Omental fat pad (tissue), 4 donors: ENCODE measurements around the gene GPR63. TPM values are rescaled to one million over a fixed set of nuclear protein-coding genes. Genes with fewer than 3 reads are reported as not detected.

Experiments used
- ATAC-seq: fragments of 150-250 bp; one replicate; pipeline ENCODE4 v1.9.1; 2016; ENCODE audit warnings: mild to moderate bottlenecking, moderate library complexity; ENCODE audit not compliant: low FRiP score
- DNase-seq: peaks from one replicate; pipeline ENCODE4 v3.0.0-alpha.2; 2019; ENCODE audit warnings: low spot score
- CTCF ChIP-seq, 3 donors: fragments of 450-650 bp; IDR thresholded peaks; one replicate each; pipeline ENCODE4 v1.5.1; 2016 to 2017; ENCODE audit warnings: antibody characterized with exemption in 3 of 3, mild to moderate bottlenecking in 3 of 3, moderate library complexity in 2 of 3
- total RNA-seq, 4 donors: library from RNA; depleted of rRNA; stranded (reverse); fragments of >200 nt; gene quantifications; one replicate each; pipeline ENCODE4 v1.1.0, GENCODE V29; 2016

Gene GPR63
- total RNA-seq, 4 donors from 2014 or later = 0.47 to 1.7 (median 0.49) TPM

- ATAC-seq (no peak), DNase-seq (no peak)
- TF ChIP-seq CTCF (IDR thresholded peaks at IDR 0.05) = no peak
Observed at GRCh38 chr6:96823743-96824142, 13.5 kb downstream of the GPR63 start.

GRCh38 chr6:96821034-96821433, 16.2 kb downstream of the GPR63 start:
- no peak for TF ChIP-seq CTCF (IDR thresholded peaks at IDR 0.05)
- ATAC-seq (no peak), DNase-seq (no peak)

- TF ChIP-seq CTCF (IDR thresholded peaks at IDR 0.05) = no peak
- DNase-seq = no peak
- no peak for ATAC-seq
Observed at GRCh38 chr6:96816301-96816817, 20.9 kb downstream of the GPR63 start.

- TF ChIP-seq CTCF (IDR thresholded peaks at IDR 0.05) = no peak
- no peak for ATAC-seq
- no peak for DNase-seq
Observed at GRCh38 chr6:96814625-96815024, 22.7 kb downstream of the GPR63 start.

- no peak for ATAC-seq
- DNase-seq = no peak
- no peak for TF ChIP-seq CTCF (IDR thresholded peaks at IDR 0.05)
Observed at GRCh38 chr6:96812077-96812703, 25.1 kb downstream of the GPR63 start.

GRCh38 chr6:96811670-96812069, 25.6 kb downstream of the GPR63 start:
- no peak for TF ChIP-seq CTCF (IDR thresholded peaks at IDR 0.05)
- DNase-seq (no peak), ATAC-seq (no peak)

GRCh38 chr6:96811136-96811535, 26.1 kb downstream of the GPR63 start:
- peak; percentile 47 for ATAC-seq
- DNase-seq = no peak
- TF ChIP-seq CTCF (IDR thresholded peaks at IDR 0.05) = no peak
